Tibial nerve (tissue), 4 donors: ENCODE measurements around the gene C9orf50.

Experiments
- CTCF ChIP-seq, 5 experiments: fragments of 200-600 bp in 3 of 5; fragments of 450-650 bp in 2 of 5; sonication (generic) in 3 of 5; IDR thresholded peaks; one replicate each; pipeline ENCODE4 v1.5.1; 2016 to 2019; ENCODE audit warnings: antibody characterized with exemption in 5 of 5, mild to moderate bottlenecking in 3 of 5, moderate library complexity in 2 of 5
- EP300 ChIP-seq, 2 donors: sonication (generic); formaldehyde crosslinking; IDR thresholded peaks; one replicate each; pipeline ENCODE4 v1.6.1; 2017; ENCODE audit warnings: antibody characterized with exemption in 2 of 2, mild to moderate bottlenecking in 1 of 2
- POLR2A ChIP-seq, 2 donors: fragments of 450-650 bp; IDR thresholded peaks; one replicate each; pipeline ENCODE4 v1.6.1; 2017; ENCODE audit warnings: antibody characterized with exemption in 2 of 2, mild to moderate bottlenecking in 2 of 2, moderate library complexity in 2 of 2

- no peak for TF ChIP-seq CTCF (IDR thresholded peaks at IDR 0.05)
- TF ChIP-seq POLR2A (IDR thresholded peaks at IDR 0.05): no peak
- no peak for TF ChIP-seq EP300 (IDR thresholded peaks at IDR 0.05)
Observed at GRCh38 chr9:129639756-129640085, 18.8 kb upstream of the C9orf50 start.
